DOHH2 (cell line): ENCODE results near the gene LRRN4CL.
A peak's percentile ranks its signal among the peaks of the same experiment; 100 is the strongest.

Experiments used
- H3F3A ChIP-seq: fragments of 200-600 bp; sonication (generic), shearing (Covaris generic); 2 replicates; pipeline ENCODE4 v1.6.0; 2016; ENCODE audit warnings: antibody characterized with exemption, mild to moderate bottlenecking; ENCODE audit not compliant: control insufficient read depth, insufficient read depth
- H3K27ac ChIP-seq: fragments of 200-600 bp; sonication (generic); 2 replicates; pipeline ENCODE4 v1.5.1; 2014; ENCODE audit warnings: low read depth, mild to moderate bottlenecking, low read length, moderate library complexity
- H3K27me3 ChIP-seq: fragments of 200-600 bp; sonication (generic); 2 replicates; pipeline ENCODE4 v1.6.1; 2014; ENCODE audit warnings: mild to moderate bottlenecking, low read length, mixed read lengths; ENCODE audit not compliant: control insufficient read depth
- H3K36me3 ChIP-seq: fragments of 200-600 bp; sonication (generic); 2 replicates; pipeline ENCODE4 v1.6.1; 2014; ENCODE audit warnings: mild to moderate bottlenecking, low read length, moderate library complexity, mixed read lengths; ENCODE audit not compliant: control insufficient read depth
- H3K4me1 ChIP-seq: fragments of 200-600 bp; sonication (generic); 2 replicates; pipeline ENCODE4 v1.6.1; 2014; ENCODE audit warnings: mild to moderate bottlenecking, low read length, mixed read lengths; ENCODE audit not compliant: control insufficient read depth
- H3K4me2 ChIP-seq: fragments of 200-600 bp; sonication (generic); 2 replicates; pipeline ENCODE4 v1.6.0; 2014; ENCODE audit warnings: mild to moderate bottlenecking, low read length, moderate library complexity
- H3K4me3 ChIP-seq: fragments of 200-600 bp; sonication (generic); 2 replicates; pipeline ENCODE4 v1.5.1; 2014; ENCODE audit warnings: mild to moderate bottlenecking, low read length, mixed read lengths
- H3K79me2 ChIP-seq: fragments of 200-600 bp; sonication (generic); 2 replicates; pipeline ENCODE4 v1.6.1; 2014; ENCODE audit warnings: mild to moderate bottlenecking, low read length, mixed read lengths; ENCODE audit not compliant: control insufficient read depth
- H3K9me2 ChIP-seq: fragments of 200-600 bp; sonication (generic); replicated peaks from 2 replicates; pipeline ENCODE4 v1.6.1; 2014; ENCODE audit warnings: mild to moderate bottlenecking, low read length, mixed read lengths; ENCODE audit not compliant: control insufficient read depth
- H3K9me3 ChIP-seq: fragments of 200-600 bp; sonication (generic); 2 replicates; pipeline ENCODE4 v1.6.1; 2014; ENCODE audit warnings: antibody characterized with exemption, low read length, mixed read lengths; ENCODE audit not compliant: control insufficient read depth, insufficient read depth
- H4K20me1 ChIP-seq: fragments of 200-600 bp; sonication (generic); 2 replicates; pipeline ENCODE4 v1.6.0; 2014; ENCODE audit warnings: low read depth, mild to moderate bottlenecking, antibody characterized with exemption, low read length, moderate library complexity; ENCODE audit not compliant: control insufficient read depth, insufficient read depth
- EZH2phosphoT487 ChIP-seq: fragments of 200-600 bp; sonication (generic); IDR thresholded peaks from 2 replicates; pipeline ENCODE4 v1.6.1; 2017; ENCODE audit warnings: borderline replicate concordance, mild to moderate bottlenecking, antibody characterized with exemption, low read length, moderate library complexity, mixed read lengths
- TF ChIP-seq, protein P1 (sequence below): fragments of 200-600 bp; sonication (generic); IDR thresholded peaks from one replicate; pipeline ENCODE4 v1.5.1; 2014; ENCODE audit warnings: antibody characterized with exemption, mild to moderate bottlenecking, low read depth, low read length; ENCODE audit not compliant: poor library complexity, severe bottlenecking

Gene LRRN4CL

DNA sequence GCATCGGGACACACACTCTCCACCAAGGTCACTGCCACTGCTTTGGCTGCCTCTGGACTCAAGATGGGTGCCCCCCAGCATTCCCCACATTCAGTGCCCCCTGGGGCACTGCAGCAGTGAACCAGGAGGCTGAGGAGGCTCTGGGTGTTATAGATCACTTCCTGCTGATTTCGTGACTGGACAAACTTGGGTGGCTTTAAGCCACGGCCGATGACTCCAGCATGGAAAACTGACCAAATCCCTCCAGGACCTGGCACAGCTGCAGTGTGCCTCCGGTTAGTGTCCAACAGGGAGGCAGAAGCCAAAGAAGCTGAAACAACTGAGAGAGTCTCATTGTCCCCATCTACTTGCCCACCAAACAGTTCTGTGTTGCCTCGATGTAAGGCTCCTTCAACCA lies 41.7 kb downstream of the LRRN4CL start:
- TF ChIP-seq EZH2phosphoT487, result no peak
- TF ChIP-seq, protein P1, sequence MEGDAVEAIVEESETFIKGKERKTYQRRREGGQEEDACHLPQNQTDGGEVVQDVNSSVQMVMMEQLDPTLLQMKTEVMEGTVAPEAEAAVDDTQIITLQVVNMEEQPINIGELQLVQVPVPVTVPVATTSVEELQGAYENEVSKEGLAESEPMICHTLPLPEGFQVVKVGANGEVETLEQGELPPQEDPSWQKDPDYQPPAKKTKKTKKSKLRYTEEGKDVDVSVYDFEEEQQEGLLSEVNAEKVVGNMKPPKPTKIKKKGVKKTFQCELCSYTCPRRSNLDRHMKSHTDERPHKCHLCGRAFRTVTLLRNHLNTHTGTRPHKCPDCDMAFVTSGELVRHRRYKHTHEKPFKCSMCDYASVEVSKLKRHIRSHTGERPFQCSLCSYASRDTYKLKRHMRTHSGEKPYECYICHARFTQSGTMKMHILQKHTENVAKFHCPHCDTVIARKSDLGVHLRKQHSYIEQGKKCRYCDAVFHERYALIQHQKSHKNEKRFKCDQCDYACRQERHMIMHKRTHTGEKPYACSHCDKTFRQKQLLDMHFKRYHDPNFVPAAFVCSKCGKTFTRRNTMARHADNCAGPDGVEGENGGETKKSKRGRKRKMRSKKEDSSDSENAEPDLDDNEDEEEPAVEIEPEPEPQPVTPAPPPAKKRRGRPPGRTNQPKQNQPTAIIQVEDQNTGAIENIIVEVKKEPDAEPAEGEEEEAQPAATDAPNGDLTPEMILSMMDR, result no peak
- H3K9me2 ChIP-seq, result no peaks in the 10 kb centered on the region
- H3K4me2 ChIP-seq, result no peak overlapping the region
- no peaks in the 10 kb centered on the region for H3K9me3 ChIP-seq
- H3K36me3 ChIP-seq, result peaks cover 68% of the 10 kb centered on the region
- no peak overlapping the region for H3K4me3 ChIP-seq
- no peak overlapping the region for H3K27ac ChIP-seq
- H3K27me3 ChIP-seq, result no peaks in the 10 kb centered on the region
- H3F3A ChIP-seq, result no peaks in the 10 kb centered on the region
- peaks cover 40% of the 10 kb centered on the region for H3K4me1 ChIP-seq
- peaks cover 3% of the 10 kb centered on the region; the same call in 1 of the 2 replicates for H4K20me1 ChIP-seq
- H3K79me2 ChIP-seq, result peaks cover 84% of the 10 kb centered on the region

DNA sequence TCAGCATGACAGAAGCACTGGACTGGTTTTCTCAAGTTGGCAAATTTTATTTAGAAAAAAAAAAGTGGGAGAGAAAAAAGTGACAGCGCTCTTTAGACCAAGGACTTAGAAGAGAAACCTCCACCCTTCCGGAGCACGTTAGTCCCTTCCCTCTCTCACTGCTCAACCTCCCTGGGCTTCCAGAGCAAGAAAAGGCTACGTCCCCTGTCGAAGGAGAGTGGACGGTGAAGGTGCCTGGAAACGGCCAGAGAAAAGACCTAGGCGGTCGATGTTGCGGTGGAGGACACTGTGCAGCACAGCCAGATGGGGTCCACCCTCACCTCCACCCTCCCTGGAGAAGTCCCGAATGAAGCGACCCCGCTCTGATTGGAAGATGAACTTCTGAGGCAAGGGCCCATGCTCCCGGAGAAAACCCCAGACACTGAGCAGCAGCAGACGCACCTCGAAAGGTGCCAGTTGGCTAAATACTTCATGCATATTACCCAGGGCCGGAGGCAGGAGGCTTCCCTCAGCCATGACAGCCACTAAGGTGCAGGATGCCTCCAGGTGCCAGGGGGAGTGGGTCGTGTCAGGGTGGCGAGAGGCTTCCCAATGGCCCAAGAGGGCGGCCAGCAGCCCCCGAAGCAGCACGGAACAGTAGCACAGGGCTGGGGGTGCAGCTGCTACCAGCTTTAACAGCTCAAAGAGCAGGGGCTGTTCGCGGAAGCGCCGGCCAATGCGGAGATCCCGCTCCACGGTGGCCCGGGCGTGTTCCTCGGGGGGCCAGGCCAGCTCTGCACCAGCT lies 42.3 kb downstream of the LRRN4CL start:
- H3K79me2 ChIP-seq, result peaks cover 84% of the 10 kb centered on the region
- H3K9me3 ChIP-seq, result no peaks in the 10 kb centered on the region
- H4K20me1 ChIP-seq, result peaks cover 3% of the 10 kb centered on the region; the same call in 1 of the 2 replicates
- no peaks in the 10 kb centered on the region for H3K9me2 ChIP-seq
- no peak overlapping the region for H3K27ac ChIP-seq
- no peak for TF ChIP-seq EZH2phosphoT487
- TF ChIP-seq, protein P1, result no peak
- H3K4me2 ChIP-seq, result peak overlapping the region; percentile 35
- H3K4me3 ChIP-seq, result peak overlapping the region; percentile 7; the same call in 1 of the 2 replicates
- H3K27me3 ChIP-seq, result no peaks in the 10 kb centered on the region
- H3K4me1 ChIP-seq, result peaks cover 37% of the 10 kb centered on the region
- H3F3A ChIP-seq, result no peaks in the 10 kb centered on the region
- H3K36me3 ChIP-seq, result peaks cover 69% of the 10 kb centered on the region

DNA sequence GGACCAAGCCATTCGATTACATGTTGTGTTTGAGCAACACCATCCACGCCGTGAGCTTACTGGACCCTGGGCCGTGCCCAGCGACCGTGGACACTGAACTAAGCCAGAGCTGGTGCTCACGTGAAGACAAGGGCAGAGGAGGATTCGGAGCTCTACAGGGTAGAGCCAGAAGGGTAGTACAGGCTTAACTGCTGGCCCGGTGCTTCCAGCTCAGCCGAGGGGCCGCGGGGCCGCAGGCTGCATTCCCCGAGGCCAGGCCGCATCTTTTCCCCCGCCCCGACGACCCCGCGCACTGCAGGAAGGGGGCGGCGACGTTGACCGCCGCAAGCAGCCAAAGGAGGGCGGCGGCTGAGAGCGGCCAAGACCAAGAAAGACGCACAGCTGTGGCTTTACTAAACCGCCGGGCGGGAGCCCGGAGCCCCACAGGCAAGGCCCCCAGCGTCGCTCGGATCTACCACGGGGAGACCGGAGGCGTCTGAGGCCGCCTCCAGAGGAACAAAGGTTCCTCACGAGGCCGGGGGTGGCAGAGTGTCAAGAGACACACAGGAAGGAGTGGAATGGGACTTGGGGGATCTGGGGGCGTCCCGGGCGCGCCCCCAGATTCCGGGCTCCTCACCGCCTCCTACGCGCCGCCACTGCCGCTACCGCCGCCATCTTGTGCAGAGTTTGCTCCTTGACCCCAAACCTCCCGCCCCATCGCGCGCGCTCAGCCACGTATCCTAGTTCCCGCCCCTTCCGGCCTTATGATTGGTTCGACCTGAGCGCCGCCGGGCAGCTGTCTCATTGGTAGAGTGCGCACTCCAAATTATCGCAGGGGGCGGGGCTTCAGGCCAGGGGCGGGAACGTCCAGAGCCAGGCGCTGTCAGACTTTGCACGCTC lies 43.1 kb downstream of the LRRN4CL start, which contains the start of gene GANAB:
TSS of gene GANAB (minus strand) at position 668 of the 879 bp plus-strand sequence. CDS start at position 654, 14 bp downstream.
- Histone ChIP-seq H3K27me3 (no peaks in the 10 kb centered on the region), H3K9me2 (no peaks in the 10 kb centered on the region), H3K4me3 (peak within 1 kb of the TSS; percentile 97), H3K27ac (peak within 1 kb of the TSS; percentile 78), H3K4me2 (peak within 1 kb of the TSS; percentile 87), H3K36me3 (peaks cover 72% of the 10 kb centered on the region), H4K20me1 (peaks cover 3% of the 10 kb centered on the region; the same call in 1 of the 2 replicates), H3K79me2 (peaks cover 84% of the 10 kb centered on the region), H3K9me3 (no peaks in the 10 kb centered on the region), H3F3A (no peaks in the 10 kb centered on the region), H3K4me1 (peaks cover 29% of the 10 kb centered on the region)
- TF ChIP-seq EZH2phosphoT487, result no peak
- TF ChIP-seq, protein P1, result no peak
